HCT116 (cell line): ENCODE data around the gene DLG2. TPM values are rescaled to one million over a fixed set of nuclear protein-coding genes. Genes with fewer than 3 reads are reported as not detected.
"Not testable (repeated sequence)": the region's sequence is repeated elsewhere in the genome, so short reads cannot be mapped to it uniquely, and the experiment has no call there.

ENCODE experiments used
- ATAC-seq: fragments of 200-7000 bp; cut with Tn5 transposase; 2 replicates; pipeline ENCODE4 v1.9.1; 2020; ENCODE audit warnings: mild to moderate bottlenecking, moderate library complexity
- BruUV-seq: library from RNA; stranded (reverse); fragments of 400-500 nt; replicated peaks from 2 replicates; lab custom pipeline; 2021; lab: Mats Ljungman, UMichigan
- CTCF ChIA-PET: fragments of 300-600 bp; sonication (Branson Sonifier 250); formaldehyde crosslinking; loops from one replicate; lab custom pipeline; 2021; ENCODE audit warnings: antibody characterized with exemption; lab: Charles Lee
- POLR2A ChIA-PET: fragments of 300-600, 350-600 bp; sonication (Branson Sonifier 250); formaldehyde crosslinking; loops from one replicate; lab custom pipeline; 2021; ENCODE audit warnings: antibody characterized with exemption; lab: Charles Lee
- RAD21 ChIA-PET, 2 experiments: fragments of 300-600 bp; sonication (Branson Sonifier 250); formaldehyde crosslinking; loops; one replicate each; lab custom pipeline; 2023; ENCODE audit warnings: low total read pairs in 2 of 2; ENCODE audit not compliant: uncharacterized antibody in 2 of 2, unreplicated experiment in 2 of 2, low non-redundant PET in 1 of 2; lab: Charles Lee
- DNase-seq: peaks from one replicate; pipeline ENCODE4 v3.0.0-alpha.2; 2010; ENCODE audit warnings: low read depth, low spot score
- H2AFZ ChIP-seq: fragments of 200-600 bp; shearing (Covaris generic), sonication (generic); 2 replicates; pipeline ENCODE4 v1.6.1; 2017; ENCODE audit warnings: low read depth, mixed run types, mixed read lengths, antibody characterized with exemption, low read length; ENCODE audit not compliant: poor library complexity, severe bottlenecking
- H3K27ac ChIP-seq: 2 replicates; pipeline ENCODE4 v1.5.1; 2012; ENCODE audit warnings: low read depth, low read length
- H3K27me3 ChIP-seq: fragments of 200-600 bp; sonication (generic); 2 replicates; pipeline ENCODE4 v1.6.1; 2016; ENCODE audit warnings: mixed run types, low read length, mixed read lengths; ENCODE audit not compliant: insufficient read depth
- H3K36me3 ChIP-seq, 2 experiments: fragments of 200-500 bp in 1 of 2; fragments of 200-600 bp in 1 of 2; sonication (Bioruptor generic) in 1 of 2; sonication (generic) in 1 of 2; 2 replicates each; pipeline versions ENCODE4 v1.5.1 to v1.6.1; 2014 to 2016; ENCODE audit warnings: low read length in 2 of 2, inconsistent platforms in 1 of 2, mixed read lengths in 1 of 2, mixed run types in 1 of 2; ENCODE audit not compliant: insufficient read depth in 2 of 2, control insufficient read depth in 1 of 2
- H3K4me1 ChIP-seq, 2 experiments: fragments of 200-600 bp in 1 of 2; sonication (generic) in 1 of 2; 2 replicates each; pipeline versions ENCODE4 v1.5.1 to v1.6.1; 2012 to 2017; ENCODE audit warnings: low read length in 2 of 2, inconsistent platforms in 1 of 2, mild to moderate bottlenecking in 1 of 2, mixed read lengths in 1 of 2, mixed run types in 1 of 2, moderate library complexity in 1 of 2; ENCODE audit not compliant: insufficient read depth in 2 of 2, control insufficient read depth in 1 of 2
- H3K4me2 ChIP-seq: fragments of 200-600 bp; sonication (generic); 2 replicates; pipeline ENCODE4 v1.6.1; 2017; ENCODE audit warnings: mixed run types, low read length, mixed read lengths
- H3K4me3 ChIP-seq, 2 experiments: fragments of 200-600 bp in 1 of 2; sonication (generic) in 1 of 2; replicated peaks in 1 of 2; 2 replicates each; pipeline ENCODE4 v1.5.1; 2011 to 2016; ENCODE audit warnings: low read length in 2 of 2, control low read depth in 1 of 2, low read depth in 1 of 2, mild to moderate bottlenecking in 1 of 2, mixed read lengths in 1 of 2, mixed run types in 1 of 2
- H3K79me2 ChIP-seq: fragments of 200-600 bp; sonication (generic); 2 replicates; pipeline ENCODE4 v1.6.1; 2017; ENCODE audit warnings: mild to moderate bottlenecking, mixed run types, low read length, moderate library complexity, mixed read lengths; ENCODE audit not compliant: insufficient read depth
- H3K9ac ChIP-seq: fragments of 200-600 bp; sonication (generic); 2 replicates; pipeline ENCODE4 v1.6.1; 2016; ENCODE audit warnings: low read length, mixed read lengths
- H3K9me2 ChIP-seq: fragments of 200-600 bp; sonication (generic), shearing (Covaris generic); 2 replicates; pipeline ENCODE4 v1.6.1; 2017; ENCODE audit warnings: mixed run types, mild to moderate bottlenecking, moderate library complexity; ENCODE audit not compliant: insufficient read depth
- H3K9me3 ChIP-seq, 2 experiments: fragments of 200-500 bp in 1 of 2; fragments of 200-600 bp in 1 of 2; sonication (Bioruptor generic) in 1 of 2; sonication (generic) in 1 of 2; 2 replicates each; pipeline ENCODE4 v1.6.1; 2014 to 2017; ENCODE audit warnings: low read length in 2 of 2, mixed read lengths in 2 of 2, inconsistent platforms in 1 of 2, low read depth in 1 of 2, mild to moderate bottlenecking in 1 of 2, mixed run types in 1 of 2, moderate library complexity in 1 of 2; ENCODE audit not compliant: control insufficient read depth in 1 of 2, insufficient read depth in 1 of 2
- H4K20me1 ChIP-seq: fragments of 200-600 bp; sonication (generic), shearing (Covaris generic); 2 replicates; pipeline ENCODE4 v1.6.1; 2017; ENCODE audit warnings: mixed run types, mild to moderate bottlenecking, moderate library complexity; ENCODE audit not compliant: insufficient read depth
- CBX3 ChIP-seq: IDR thresholded peaks from 2 replicates; pipeline ENCODE4 v1.6.1; 2012; ENCODE audit warnings: low read depth
- CEBPB ChIP-seq: IDR thresholded peaks from 2 replicates; pipeline ENCODE4 v1.6.1; 2012; ENCODE audit warnings: low read depth
- EGR1 ChIP-seq: IDR thresholded peaks from 2 replicates; pipeline ENCODE4 v1.6.1; 2012; ENCODE audit warnings: low read depth
- EZH2phosphoT487 ChIP-seq: fragments of 200-600 bp; IDR thresholded peaks from 2 replicates; pipeline ENCODE4 v1.6.1; 2018; ENCODE audit warnings: antibody characterized with exemption, borderline replicate concordance
- FOSL1 ChIP-seq: IDR thresholded peaks from 2 replicates; pipeline ENCODE4 v1.6.1; 2012; ENCODE audit warnings: low read depth
- JUND ChIP-seq: IDR thresholded peaks from 2 replicates; pipeline ENCODE4 v1.6.1; 2012
- MAX ChIP-seq: IDR thresholded peaks from 2 replicates; pipeline ENCODE4 v1.6.1; 2012
- POLR2AphosphoS5 ChIP-seq: IDR thresholded peaks from 2 replicates; pipeline ENCODE4 v1.6.1; 2011; ENCODE audit warnings: mild to moderate bottlenecking, low read depth, low read length, moderate library complexity
- RAD21 ChIP-seq: IDR thresholded peaks from 2 replicates; pipeline ENCODE4 v1.6.1; 2012; ENCODE audit warnings: low read depth, mild to moderate bottlenecking
- REST ChIP-seq: IDR thresholded peaks from 2 replicates; pipeline ENCODE4 v1.6.1; 2012; ENCODE audit warnings: low read depth
- ZNF274 ChIP-seq: fragments of 200-500 bp; sonication (Bioruptor generic); IDR thresholded peaks from 2 replicates; pipeline ENCODE4 v1.6.1; 2014; ENCODE audit warnings: mild to moderate bottlenecking, low read depth, low read length, inconsistent platforms
- intact Hi-C: fragments of 100-400 bp; cut with micrococcal nuclease; formaldehyde crosslinking; loops from 2 replicates; pipeline ENCODE4 v1.10.0; 2022
- total RNA-seq: library from RNA; stranded (reverse); gene quantifications from one replicate; pipeline ENCODE4 v1.2.1, GENCODE V29; 2021; ENCODE audit not compliant: unreplicated experiment

Gene DLG2
- total RNA-seq, 1 experiment from 2014 or later, result 2.4 TPM

- no peaks in the 10 kb centered on the region for H3K9me3 ChIP-seq
- no peak overlapping the region for H3K4me2 ChIP-seq
- no peak for TF ChIP-seq EZH2phosphoT487
- no peak for TF ChIP-seq MAX
- TF ChIP-seq FOSL1, result no peak
- no peak for TF ChIP-seq CBX3
- no peak overlapping the region for H3K27ac ChIP-seq
- RAD21 ChIA-PET, result no interaction called here
- CTCF ChIA-PET, result no interaction called here
- ATAC-seq (no peak), DNase-seq (no peak)
- no peak overlapping the region for H3K4me3 ChIP-seq
- intact Hi-C loops, result no loop called here
- POLR2A ChIA-PET, result no interaction called here
- no peaks in the 10 kb centered on the region for H3K9me2 ChIP-seq
- no peaks in the 10 kb centered on the region for H3K27me3 ChIP-seq
- no peak overlapping the region for H2AFZ ChIP-seq
- H3K4me1 ChIP-seq, result no peaks in the 10 kb centered on the region
- no TSS peak for BruUV-seq
- no peaks in the 10 kb centered on the region for H3K36me3 ChIP-seq
- no peaks in the 10 kb centered on the region for H4K20me1 ChIP-seq
- H3K79me2 ChIP-seq, result no peaks in the 10 kb centered on the region
- no peak overlapping the region for H3K9ac ChIP-seq
Observed at GRCh38 chr11:85115798-85116197, 511.3 kb downstream of the DLG2 start.

GRCh38 chr11:85114786-85115185 lies 512.4 kb downstream of the DLG2 start:
- H4K20me1 ChIP-seq, result no peaks in the 10 kb centered on the region
- no peak overlapping the region for H3K27ac ChIP-seq
- no peaks in the 10 kb centered on the region for H3K9me2 ChIP-seq
- no peak for DNase-seq
- no peaks in the 10 kb centered on the region for H3K27me3 ChIP-seq
- intact Hi-C loops, result no loop called here
- no TSS peak for BruUV-seq
- H2AFZ ChIP-seq, result no peak overlapping the region
- ChIA-PET CTCF (no interaction called here), POLR2A (no interaction called here)
- H3K4me1 ChIP-seq, result no peaks in the 10 kb centered on the region
- H3K36me3 ChIP-seq, result no peaks in the 10 kb centered on the region
- H3K4me3 ChIP-seq, result no peak overlapping the region
- TF ChIP-seq EGR1 (no peak), POLR2AphosphoS5 (no peak), FOSL1 (no peak), REST (no peak), RAD21 (no peak), JUND (no peak), MAX (no peak), CEBPB (no peak), ZNF274 (no peak)
- TF ChIP-seq, all 23 proteins: peak for 0
- no peak overlapping the region for H3K4me2 ChIP-seq
- H3K9ac ChIP-seq, result no peak overlapping the region
- H3K79me2 ChIP-seq, result no peaks in the 10 kb centered on the region
- no peak for ATAC-seq
- H3K9me3 ChIP-seq, result no peaks in the 10 kb centered on the region
- RAD21 ChIA-PET, result no interaction called here

GRCh38 chr11:85110246-85110645 lies 516.9 kb downstream of the DLG2 start:
- H3K9me3 ChIP-seq, POLR2A ChIA-PET, CTCF ChIA-PET, H3K4me3 ChIP-seq, H3K9ac ChIP-seq, H3K9me2 ChIP-seq, intact Hi-C loops, H2AFZ ChIP-seq, DNase-seq, H3K79me2 ChIP-seq, H3K4me1 ChIP-seq, H4K20me1 ChIP-seq, H3K27ac ChIP-seq, H3K27me3 ChIP-seq, H3K36me3 ChIP-seq, ATAC-seq, H3K4me2 ChIP-seq, RAD21 ChIA-PET, BruUV-seq: not testable (repeated sequence)
